K562 (cell line): ENCODE results near the gene TMEM270. TPM values are rescaled to one million over a fixed set of nuclear protein-coding genes. Genes with fewer than 3 reads are reported as not detected.
A peak's percentile ranks its signal among the peaks of the same experiment; 100 is the strongest.

Source experiments
- CTCF ChIP-seq, 3 experiments: IDR thresholded peaks in 2 of 3; conservative IDR thresholded peaks in 1 of 3; 2 replicates each; pipeline ENCODE4 v1.5.1; 2011 to 2012; ENCODE audit warnings: low read length in 3 of 3, mild to moderate bottlenecking in 3 of 3, control low read depth in 2 of 3, improper control_type of control experiment in 1 of 3, inconsistent platforms in 1 of 3, low read depth in 1 of 3, mixed read lengths in 1 of 3, moderate library complexity in 1 of 3; ENCODE audit not compliant: insufficient read depth in 2 of 3
- DMBX1 ChIP-seq: fragments of 250-450 bp; sonication (Bioruptor Pico); IDR thresholded peaks from 2 replicates; pipeline ENCODE4 v1.8.0; 2022; ENCODE audit warnings: inconsistent platforms, mild to moderate bottlenecking, moderate library complexity, borderline replicate concordance
- EP300 ChIP-seq: IDR thresholded peaks from 2 replicates; pipeline ENCODE4 v1.6.1; 2012; ENCODE audit warnings: low read length, improper control_type of control experiment
- HMBOX1 ChIP-seq: sonication (generic); IDR thresholded peaks from 2 replicates; pipeline ENCODE4 v1.6.1; 2016
- HMG20A ChIP-seq: fragments of 450-650 bp; formaldehyde crosslinking; conservative IDR thresholded peaks from 2 replicates; pipeline ENCODE4 v1.4.0; 2020; ENCODE audit warnings: mild to moderate bottlenecking, mixed read lengths
- HNRNPK ChIP-seq: fragments of 200-400 bp; formaldehyde crosslinking; IDR thresholded peaks from one replicate; pipeline ENCODE4 v1.6.1; 2018; ENCODE audit warnings: mild to moderate bottlenecking, low read depth, low read length; ENCODE audit not compliant: poor library complexity, severe bottlenecking
- HOXB6 ChIP-seq: fragments of 250-450 bp; sonication (Bioruptor Pico); IDR thresholded peaks from 2 replicates; pipeline ENCODE4 v1.5.1; 2022; ENCODE audit warnings: mild to moderate bottlenecking, borderline replicate concordance
- L3MBTL2 ChIP-seq: fragments of 450-650 bp; IDR thresholded peaks from 2 replicates; pipeline ENCODE4 v1.6.1; 2016; ENCODE audit warnings: mild to moderate bottlenecking, moderate library complexity
- MAFG ChIP-seq: fragments of 450-650 bp; conservative IDR thresholded peaks from 2 replicates; pipeline ENCODE4 v1.6.1; 2016; ENCODE audit warnings: missing genetic modification characterization, missing compliant biosample characterization
- MTF1 ChIP-seq: fragments of 250-450 bp; sonication (Bioruptor Pico); IDR thresholded peaks from 2 replicates; pipeline ENCODE4 v1.9.0; 2021; ENCODE audit warnings: moderate library complexity, mild to moderate bottlenecking, inconsistent platforms, borderline replicate concordance
- NFRKB ChIP-seq: fragments of 450-650 bp; IDR thresholded peaks from 2 replicates; pipeline ENCODE4 v1.6.1; 2016; ENCODE audit warnings: low read depth
- PBX2 ChIP-seq, 2 experiments: IDR thresholded peaks in 1 of 2; conservative IDR thresholded peaks in 1 of 2; 2 replicates each; pipeline ENCODE4 v1.6.1; 2016; ENCODE audit warnings: low read depth in 2 of 2, mild to moderate bottlenecking in 1 of 2, missing compliant biosample characterization in 1 of 2, missing genetic modification characterization in 1 of 2, moderate library complexity in 1 of 2
- U2AF2 ChIP-seq: fragments of 200-400 bp; formaldehyde crosslinking; optimal IDR thresholded peaks from 2 replicates; pipeline ENCODE3; 2017; ENCODE audit warnings: low read depth, mild to moderate bottlenecking, low read length
- YY1 ChIP-seq, 3 experiments: IDR thresholded peaks; 2 replicates each; pipeline ENCODE4 v1.6.1; 2011; ENCODE audit warnings: low read length in 2 of 3, mild to moderate bottlenecking in 2 of 3, moderate library complexity in 2 of 3, borderline replicate concordance in 1 of 3, control low read depth in 1 of 3, low read depth in 1 of 3; ENCODE audit not compliant: insufficient read depth in 3 of 3, insufficient replicate concordance in 2 of 3, control insufficient read depth in 1 of 3, insufficient read length in 1 of 3; ENCODE audit errors: extremely low read depth in 1 of 3
- ZBTB7A ChIP-seq: IDR thresholded peaks from 2 replicates; pipeline ENCODE4 v1.6.1; 2011; ENCODE audit warnings: low read depth, mild to moderate bottlenecking, low read length, moderate library complexity, borderline replicate concordance; ENCODE audit not compliant: control insufficient read depth
- ZNF263 ChIP-seq: sonication (generic); formaldehyde crosslinking; IDR thresholded peaks from 2 replicates; pipeline ENCODE4 v1.8.0; 2022; ENCODE audit warnings: mild to moderate bottlenecking, missing genetic modification reagents, borderline replicate concordance
- ZNF696 ChIP-seq: fragments of 250-450 bp; sonication (Bioruptor Pico); conservative IDR thresholded peaks from 2 replicates; pipeline ENCODE4 v1.4.0; 2020; ENCODE audit warnings: mild to moderate bottlenecking, moderate library complexity
- polyA plus RNA-seq, 8 experiments: library from polyadenylated mRNA; depleted of rRNA in 4 of 8; stranded (reverse) in 5 of 8; unstranded in 3 of 8; fragments of >200 nt; fragmentation: Nextera tagmentation in 2 of 8; fragmentation: Illumina TruSeq in 1 of 8; extraction: Ambion mirVana in 2 of 8; extraction: Trizol in 1 of 8; gene quantifications; 2 replicates each; pipeline versions ENCODE4 v1.2.1 to v1.2.3, GENCODE V29; 2011 to 2014; ENCODE audit warnings: inconsistent platforms in 1 of 8, missing spikeins in 1 of 8
- total RNA-seq, 7 experiments: library from RNA; depleted of rRNA in 6 of 7; stranded (reverse); fragments of >200 nt in 6 of 7; fragmentation: Illumina TruSeq in 2 of 7; extraction: Trizol in 2 of 7; gene quantifications; 2 replicates each; pipeline versions ENCODE4 v1.2.1 to v1.2.3, GENCODE V29; 2011 to 2021; ENCODE audit warnings: low replicate concordance in 1 of 7

Gene TMEM270
- total and polyA plus RNA-seq, 9 of the 15 experiments (the other 6 are each of a cell fraction or from before 2014, with no cell fraction given): not detected

- TF ChIP-seq ZNF263 (0 out of 2 replicates have a peak, but pooled peaks have one; percentile 4), PBX2 (CRISPR knock-in tag; IDR thresholded peaks at IDR 0.05; ENCODE audit: low read depth) (peak; percentile 61), PBX2 (tag; conservative IDR thresholded peaks at IDR 0.05; ENCODE audit: low read depth) (peak; percentile 53), MTF1 (CRISPR knock-in tag) (no peak), U2AF2 (no peak), L3MBTL2 (0 out of 2 replicates have a peak, but pooled peaks have one; percentile 17), HOXB6 (CRISPR knock-in tag) (no peak), ZBTB7A (no peak), YY1 (IDR thresholded peaks at IDR 0.05; ENCODE audit: borderline replicate concordance in 1 of 3, control insufficient read depth in 1 of 3, extremely low read depth in 1 of 3, insufficient read depth in 3 of 3, insufficient read length in 1 of 3, insufficient replicate concordance in 2 of 3, low read depth in 1 of 3, low read length in 2 of 3) (no peak), HMG20A (CRISPR knock-in tag) (no peak), NFRKB (no peak), HMBOX1 (no peak), HNRNPK (no peak), MAFG (tag) (no peak), EP300 (no peak), DMBX1 (CRISPR knock-in tag) (no peak), CTCF (IDR thresholded peaks at IDR 0.05 in 2 of 3, conservative IDR thresholded peaks at IDR 0.05 in 1 of 3; ENCODE audit: insufficient read depth in 2 of 3, low read depth in 1 of 3, low read length in 3 of 3) (peak; percentile 29 to 36 (median 34); a peak in 5 of 6 replicates), ZNF696 (no peak)
Measured at GRCh38 chr7:73891178-73891885, 30.4 kb downstream of the TMEM270 start (continued).
